NCI-H510A (cell line): ENCODE data around the gene ZNF786.
"Not testable (repeated sequence)": the region's sequence is repeated elsewhere in the genome, so short reads cannot be mapped to it uniquely, and the experiment has no call there.

Source experiments
- DNase-seq: peaks from one replicate; lab custom pipeline; 2025; lab: John Stamatoyannopoulos, UW

The ZNF786 gene

GRCh38 chr7:149031353-149031910 lies 59.1 kb downstream of the ZNF786 start:
- no peak for DNase-seq

GRCh38 chr7:149030439-149030838 lies 60.1 kb downstream of the ZNF786 start:
- DNase-seq = not testable (repeated sequence)

- DNase-seq = peak; percentile 91
Observed at GRCh38 chr7:149028346-149029109, 62.0 kb downstream of the ZNF786 start, which contains the start of gene PDIA4. Gene PDIA4 (minus strand): TSS chr7:149028505. CDS start chr7:149028408, 97 bp downstream.

GRCh38 chr7:149027611-149028345 lies 62.7 kb downstream of the ZNF786 start:
- DNase-seq = no peak

- no peak for DNase-seq
Observed at GRCh38 chr7:149027055-149027454, 63.5 kb downstream of the ZNF786 start.

- DNase-seq = no peak
Observed at GRCh38 chr7:149023662-149024061, 66.9 kb downstream of the ZNF786 start.

- no peak for DNase-seq
Observed at GRCh38 chr7:149022756-149023360, 67.7 kb downstream of the ZNF786 start.

GRCh38 chr7:149021725-149022062 lies 68.8 kb downstream of the ZNF786 start:
- DNase-seq = no peak

- no peak for DNase-seq
Observed at GRCh38 chr7:149020483-149020882, 70.0 kb downstream of the ZNF786 start.
